Activated T-cell treated with anti-CD3 and anti-CD28 coated beads, Interleukin-2, amount 50 U/mL, for 4 hours (primary cell): ENCODE results near the gene SLC23A2. TPM values are rescaled to one million over a fixed set of nuclear protein-coding genes. Genes with fewer than 3 reads are reported as not detected.
A peak's percentile ranks its signal among the peaks of the same experiment; 100 is the strongest.

Source experiments
- ATAC-seq, 2 donors: fragments of 200-7000 bp; cut with Tn5 transposase; one replicate each; pipeline ENCODE4 v1.10.0; 2021
- DNase-seq: peaks from one replicate; pipeline ENCODE4 v3.0.0-alpha.2; 2020
- H3K27me3 Mint-ChIP-seq: one replicate; pipeline ENCODE4 v1.8.0; 2021; ENCODE audit warnings: low read depth, mixed read lengths
- H3K36me3 Mint-ChIP-seq: one replicate; pipeline ENCODE4 v1.8.0; 2022; ENCODE audit warnings: mixed read lengths; ENCODE audit not compliant: insufficient read depth
- H3K4me1 Mint-ChIP-seq: one replicate; pipeline ENCODE4 v1.8.0; 2021; ENCODE audit warnings: low read depth, mixed read lengths
- H3K4me3 Mint-ChIP-seq: one replicate; pipeline ENCODE4 v1.8.0; 2021; ENCODE audit warnings: mild to moderate bottlenecking, moderate library complexity, mixed read lengths
- H3K9me3 Mint-ChIP-seq: one replicate; pipeline ENCODE4 v1.8.0; 2021; ENCODE audit warnings: mixed read lengths
- total RNA-seq, 3 donors: library from RNA; stranded (reverse); gene quantifications; one replicate each; pipeline ENCODE4 v1.2.1, GENCODE V29; 2021

SLC23A2 gene
- total RNA-seq, 3 donors from 2014 or later = 19.6 to 25.9 (median 20.4) TPM

- DNase-seq (no peak), ATAC-seq (no peak)
- no peak overlapping the region for H3K4me3 Mint-ChIP-seq
- H3K27me3 Mint-ChIP-seq = no peaks in the 10 kb centered on the region
- no peaks in the 10 kb centered on the region for H3K9me3 Mint-ChIP-seq
- H3K4me1 Mint-ChIP-seq = peaks cover 45% of the 10 kb centered on the region
- H3K36me3 Mint-ChIP-seq = peaks cover 17% of the 10 kb centered on the region
These were observed 181.4 kb downstream of the SLC23A2 start for GRCh38 chr20:4819901-4820300.

GRCh38 chr20:4817230-4817671 is 184.1 kb downstream of the SLC23A2 start:
- Mint-ChIP-seq H3K27me3 (no peaks in the 10 kb centered on the region), H3K36me3 (peaks cover 17% of the 10 kb centered on the region), H3K4me3 (no peak overlapping the region), H3K9me3 (no peaks in the 10 kb centered on the region), H3K4me1 (peaks cover 67% of the 10 kb centered on the region)
- ATAC-seq (no peak), DNase-seq (no peak)

GRCh38 chr20:4815628-4816027 is 185.7 kb downstream of the SLC23A2 start:
- peaks cover 67% of the 10 kb centered on the region for H3K4me1 Mint-ChIP-seq
- H3K36me3 Mint-ChIP-seq = peaks cover 13% of the 10 kb centered on the region
- no peaks in the 10 kb centered on the region for H3K9me3 Mint-ChIP-seq
- DNase-seq (no peak), ATAC-seq (no peak)
- H3K4me3 Mint-ChIP-seq = peak overlapping the region; percentile 89
- no peaks in the 10 kb centered on the region for H3K27me3 Mint-ChIP-seq

GRCh38 chr20:4814696-4815252 is 186.5 kb downstream of the SLC23A2 start:
- peaks cover 13% of the 10 kb centered on the region for H3K36me3 Mint-ChIP-seq
- peak; percentile 75 for DNase-seq
- ATAC-seq = peak; percentile 70 to 73
- peak overlapping the region; percentile 89 for H3K4me3 Mint-ChIP-seq
- peaks cover 73% of the 10 kb centered on the region for H3K4me1 Mint-ChIP-seq
- H3K27me3 Mint-ChIP-seq = no peaks in the 10 kb centered on the region
- H3K9me3 Mint-ChIP-seq = no peaks in the 10 kb centered on the region

GRCh38 chr20:4813863-4814695 is 187.2 kb downstream of the SLC23A2 start:
- peak overlapping the region; percentile 89 for H3K4me3 Mint-ChIP-seq
- H3K27me3 Mint-ChIP-seq = no peaks in the 10 kb centered on the region
- ATAC-seq (peak; percentile 66 to 73), DNase-seq (no peak)
- peaks cover 75% of the 10 kb centered on the region for H3K4me1 Mint-ChIP-seq
- peaks cover 13% of the 10 kb centered on the region for H3K36me3 Mint-ChIP-seq
- no peaks in the 10 kb centered on the region for H3K9me3 Mint-ChIP-seq

- Mint-ChIP-seq H3K4me1 (peaks cover 78% of the 10 kb centered on the region), H3K4me3 (peak overlapping the region; percentile 89), H3K27me3 (no peaks in the 10 kb centered on the region), H3K9me3 (no peaks in the 10 kb centered on the region), H3K36me3 (peaks cover 6% of the 10 kb centered on the region)
- peak; percentile 27 for DNase-seq
- no peak for ATAC-seq
These were observed 188.0 kb downstream of the SLC23A2 start for GRCh38 chr20:4813076-4813862.

- no peak for ATAC-seq
- peak overlapping the region; percentile 89 for H3K4me3 Mint-ChIP-seq
- no peaks in the 10 kb centered on the region for H3K27me3 Mint-ChIP-seq
- H3K4me1 Mint-ChIP-seq = peaks cover 82% of the 10 kb centered on the region
- H3K36me3 Mint-ChIP-seq = peaks cover 5% of the 10 kb centered on the region
- no peaks in the 10 kb centered on the region for H3K9me3 Mint-ChIP-seq
- no peak for DNase-seq
These were observed 188.7 kb downstream of the SLC23A2 start for GRCh38 chr20:4812641-4813075.

- no peak for ATAC-seq
- no peaks in the 10 kb centered on the region for H3K27me3 Mint-ChIP-seq
These were observed 189.1 kb downstream of the SLC23A2 start for GRCh38 chr20:4812216-4812615.

GRCh38 chr20:4811661-4812181 is 189.6 kb downstream of the SLC23A2 start:
- ATAC-seq = no peak

More at GRCh38 chr20:4812216-4812615, 189.1 kb downstream of the SLC23A2 start:
- Mint-ChIP-seq H3K4me1 (peaks cover 80% of the 10 kb centered on the region), H3K9me3 (no peaks in the 10 kb centered on the region), H3K36me3 (peaks cover under 1% of the 10 kb centered on the region), H3K4me3 (peak overlapping the region; percentile 89)
- no peak for DNase-seq

GRCh38 chr20:4811257-4811656 is 190.1 kb downstream of the SLC23A2 start:
- Mint-ChIP-seq H3K9me3 (no peaks in the 10 kb centered on the region), H3K27me3 (no peaks in the 10 kb centered on the region), H3K36me3 (peaks cover 3% of the 10 kb centered on the region), H3K4me3 (no peak overlapping the region), H3K4me1 (peaks cover 82% of the 10 kb centered on the region)
- ATAC-seq (no peak), DNase-seq (no peak)

More at GRCh38 chr20:4811661-4812181, 189.6 kb downstream of the SLC23A2 start:
- peaks cover 82% of the 10 kb centered on the region for H3K4me1 Mint-ChIP-seq
- H3K27me3 Mint-ChIP-seq = no peaks in the 10 kb centered on the region
- H3K4me3 Mint-ChIP-seq = peak overlapping the region; percentile 89
- peaks cover 1% of the 10 kb centered on the region for H3K36me3 Mint-ChIP-seq
- H3K9me3 Mint-ChIP-seq = no peaks in the 10 kb centered on the region
- DNase-seq = peak; percentile 36

GRCh38 chr20:4810426-4811019 is 190.8 kb downstream of the SLC23A2 start:
- Mint-ChIP-seq H3K9me3 (no peaks in the 10 kb centered on the region), H3K27me3 (no peaks in the 10 kb centered on the region), H3K4me1 (peaks cover 81% of the 10 kb centered on the region), H3K36me3 (peaks cover 8% of the 10 kb centered on the region), H3K4me3 (no peak overlapping the region)
- DNase-seq (no peak), ATAC-seq (no peak)

GRCh38 chr20:4809707-4810106 is 191.6 kb downstream of the SLC23A2 start:
- Mint-ChIP-seq H3K4me3 (no peak overlapping the region), H3K36me3 (peaks cover 15% of the 10 kb centered on the region)

GRCh38 chr20:4808872-4809271 is 192.4 kb downstream of the SLC23A2 start:
- no peak overlapping the region for H3K4me3 Mint-ChIP-seq
- H3K9me3 Mint-ChIP-seq = no peaks in the 10 kb centered on the region
- H3K4me1 Mint-ChIP-seq = peaks cover 66% of the 10 kb centered on the region
- H3K36me3 Mint-ChIP-seq = peaks cover 15% of the 10 kb centered on the region
- no peaks in the 10 kb centered on the region for H3K27me3 Mint-ChIP-seq
- ATAC-seq (no peak), DNase-seq (no peak)

More at GRCh38 chr20:4809707-4810106, 191.6 kb downstream of the SLC23A2 start:
- peak; percentile 40 for DNase-seq
- ATAC-seq = no peak
- Mint-ChIP-seq H3K4me1 (peaks cover 75% of the 10 kb centered on the region), H3K27me3 (no peaks in the 10 kb centered on the region), H3K9me3 (no peaks in the 10 kb centered on the region)
